SK-N-SH treated with all-trans-retinoic acid at 6 μM for 48 hours (cell line): Measurements from ENCODE around the gene MINDY4.

Experiments
- ARNTL ChIP-seq: fragments of 450-650 bp; formaldehyde crosslinking; IDR thresholded peaks from 2 replicates; pipeline ENCODE4 v1.5.0; 2020; ENCODE audit warnings: low read depth, mild to moderate bottlenecking, moderate library complexity, borderline replicate concordance
- BACH2 ChIP-seq: fragments of 250-450 bp; sonication (Bioruptor Pico); IDR thresholded peaks from 2 replicates; pipeline ENCODE4 v1.9.0; 2021; ENCODE audit warnings: mild to moderate bottlenecking, borderline replicate concordance
- CSDC2 ChIP-seq: fragments of 250-450 bp; sonication (Bioruptor Pico); IDR thresholded peaks from 2 replicates; pipeline ENCODE4 v1.5.0; 2020; ENCODE audit warnings: mild to moderate bottlenecking, moderate library complexity
- OSR1 ChIP-seq: fragments of 250-450 bp; sonication (Bioruptor Pico); IDR thresholded peaks from 2 replicates; pipeline ENCODE4 v1.8.0; 2022; ENCODE audit warnings: moderate library complexity, mild to moderate bottlenecking, inconsistent platforms
- PPARA ChIP-seq: fragments of 250-450 bp; sonication (Bioruptor Pico); IDR thresholded peaks from 2 replicates; pipeline ENCODE4 v1.5.0; 2020; ENCODE audit warnings: mild to moderate bottlenecking, borderline replicate concordance
- RARB ChIP-seq: fragments of 250-450 bp; sonication (Bioruptor Pico); IDR thresholded peaks from 2 replicates; pipeline ENCODE4 v1.8.0; 2021; ENCODE audit warnings: mild to moderate bottlenecking, moderate library complexity
- TCF4 ChIP-seq: fragments of 250-450 bp; sonication (Bioruptor Pico); IDR thresholded peaks from 2 replicates; pipeline ENCODE4 v1.8.0; 2021; ENCODE audit warnings: mild to moderate bottlenecking, moderate library complexity, borderline replicate concordance
- ZFP3 ChIP-seq: fragments of 250-450 bp; sonication (Bioruptor Pico); IDR thresholded peaks from 2 replicates; pipeline ENCODE4 v1.5.0; 2020; ENCODE audit warnings: mild to moderate bottlenecking, moderate library complexity
- ZFP30 ChIP-seq: fragments of 450-650 bp; formaldehyde crosslinking; IDR thresholded peaks from 2 replicates; pipeline ENCODE4 v1.5.0; 2022; ENCODE audit warnings: mild to moderate bottlenecking, moderate library complexity
- ZNF70 ChIP-seq: fragments of 450-650 bp; formaldehyde crosslinking; IDR thresholded peaks from 2 replicates; pipeline ENCODE4 v1.5.0; 2020; ENCODE audit warnings: mild to moderate bottlenecking, moderate library complexity
- TF ChIP-seq, protein P1 (sequence below): fragments of 250-450 bp; sonication (Bioruptor Pico); IDR thresholded peaks from 2 replicates; pipeline ENCODE4 v1.5.1; 2021; ENCODE audit warnings: mild to moderate bottlenecking, moderate library complexity
- TF ChIP-seq, protein P2 (sequence below): fragments of 250-450 bp; sonication (Bioruptor Pico); IDR thresholded peaks from 2 replicates; pipeline ENCODE4 v1.5.1; 2020; ENCODE audit warnings: low read depth, mild to moderate bottlenecking, moderate library complexity

DNA sequence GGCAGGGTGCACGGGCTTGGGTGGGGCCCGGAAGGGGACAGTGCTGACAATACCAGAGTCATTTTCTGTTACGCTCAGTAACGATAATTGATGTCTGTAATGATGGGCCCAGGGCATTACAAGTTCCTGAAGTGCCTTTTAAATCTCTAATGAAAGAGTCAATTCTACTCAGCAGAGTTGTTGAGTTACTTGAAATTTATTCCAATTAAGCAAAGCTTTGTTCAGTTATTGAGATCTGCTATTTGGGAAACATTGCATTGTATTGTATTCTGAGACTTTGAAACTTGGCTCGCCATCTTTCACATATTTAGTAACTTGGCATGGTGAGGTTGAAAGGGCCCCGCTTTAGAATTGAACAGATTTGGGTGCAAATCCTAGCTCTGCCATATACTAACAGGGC is 34.7 kb downstream of the MINDY4 start:
- TF ChIP-seq TCF4 (no peak), ZFP30 (CRISPR knock-in tag) (no peak), CSDC2 (CRISPR knock-in tag) (no peak), ZFP3 (CRISPR knock-in tag) (no peak), OSR1 (CRISPR knock-in tag) (no peak), RARB (CRISPR knock-in tag) (no peak), BACH2 (CRISPR knock-in tag) (no peak), ARNTL (CRISPR knock-in tag) (no peak), PPARA (CRISPR knock-in tag) (no peak), ZNF70 (CRISPR knock-in tag) (no peak)
- TF ChIP-seq, protein P1, sequence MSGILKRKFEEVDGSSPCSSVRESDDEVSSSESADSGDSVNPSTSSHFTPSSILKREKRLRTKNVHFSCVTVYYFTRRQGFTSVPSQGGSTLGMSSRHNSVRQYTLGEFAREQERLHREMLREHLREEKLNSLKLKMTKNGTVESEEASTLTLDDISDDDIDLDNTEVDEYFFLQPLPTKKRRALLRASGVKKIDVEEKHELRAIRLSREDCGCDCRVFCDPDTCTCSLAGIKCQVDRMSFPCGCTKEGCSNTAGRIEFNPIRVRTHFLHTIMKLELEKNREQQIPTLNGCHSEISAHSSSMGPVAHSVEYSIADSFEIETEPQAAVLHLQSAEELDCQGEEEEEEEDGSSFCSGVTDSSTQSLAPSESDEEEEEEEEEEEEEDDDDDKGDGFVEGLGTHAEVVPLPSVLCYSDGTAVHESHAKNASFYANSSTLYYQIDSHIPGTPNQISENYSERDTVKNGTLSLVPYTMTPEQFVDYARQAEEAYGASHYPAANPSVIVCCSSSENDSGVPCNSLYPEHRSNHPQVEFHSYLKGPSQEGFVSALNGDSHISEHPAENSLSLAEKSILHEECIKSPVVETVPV, result no peak
- TF ChIP-seq, protein P2, sequence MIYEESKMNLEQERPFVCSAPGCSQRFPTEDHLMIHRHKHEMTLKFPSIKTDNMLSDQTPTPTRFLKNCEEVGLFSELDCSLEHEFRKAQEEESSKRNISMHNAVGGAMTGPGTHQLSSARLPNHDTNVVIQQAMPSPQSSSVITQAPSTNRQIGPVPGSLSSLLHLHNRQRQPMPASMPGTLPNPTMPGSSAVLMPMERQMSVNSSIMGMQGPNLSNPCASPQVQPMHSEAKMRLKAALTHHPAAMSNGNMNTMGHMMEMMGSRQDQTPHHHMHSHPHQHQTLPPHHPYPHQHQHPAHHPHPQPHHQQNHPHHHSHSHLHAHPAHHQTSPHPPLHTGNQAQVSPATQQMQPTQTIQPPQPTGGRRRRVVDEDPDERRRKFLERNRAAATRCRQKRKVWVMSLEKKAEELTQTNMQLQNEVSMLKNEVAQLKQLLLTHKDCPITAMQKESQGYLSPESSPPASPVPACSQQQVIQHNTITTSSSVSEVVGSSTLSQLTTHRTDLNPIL (CRISPR knock-in tag), result no peak
